Heart left ventricle (tissue), 16 donors: ENCODE measurements around the gene SP3. TPM values are rescaled to one million over a fixed set of nuclear protein-coding genes. Genes with fewer than 3 reads are reported as not detected.

Experiments used
- ATAC-seq, 4 donors: fragments of 200-7000 bp; cut with Tn5 transposase; one replicate each; pipeline ENCODE4 v1.9.1; 2020 to 2022; ENCODE audit warnings: moderate library complexity in 4 of 4, mild to moderate bottlenecking in 3 of 4, moderate number of reproducible peaks in 1 of 4
- DNase-seq, 5 donors: peaks; one replicate each; pipeline ENCODE4 v3.0.0-alpha.2; 2020
- H3K27ac ChIP-seq, 12 donors: fragments of 200-600 bp; sonication (generic) in 4 of 12; one replicate each; pipeline versions ENCODE4 v1.5.0 to v1.8.0; 2016 to 2022; ENCODE audit warnings: mild to moderate bottlenecking in 2 of 12
- H3K27me3 ChIP-seq, 9 donors: fragments of 200-600 bp; sonication (generic) in 2 of 9; one replicate each; pipeline versions ENCODE4 v1.5.1 to v1.8.0; 2016 to 2022; ENCODE audit warnings: mild to moderate bottlenecking in 3 of 9
- H3K36me3 ChIP-seq, 9 donors: fragments of 200-600 bp; sonication (generic) in 2 of 9; one replicate each; pipeline versions ENCODE4 v1.5.0 to v1.8.0; 2018 to 2022; ENCODE audit warnings: mild to moderate bottlenecking in 2 of 9
- H3K4me1 ChIP-seq, 12 donors: fragments of 200-600 bp; sonication (generic) in 4 of 12; one replicate each; pipeline versions ENCODE4 v1.5.0 to v1.8.0; 2016 to 2022; ENCODE audit warnings: mild to moderate bottlenecking in 3 of 12
- H3K4me3 ChIP-seq, 12 donors: fragments of 200-600 bp; sonication (generic) in 4 of 12; one replicate each; pipeline versions ENCODE4 v1.5.0 to v1.8.0; 2017 to 2022; ENCODE audit warnings: mild to moderate bottlenecking in 9 of 12, moderate library complexity in 4 of 12
- H3K9me3 ChIP-seq, 12 donors: fragments of 200-600 bp; sonication (generic) in 4 of 12; one replicate each; pipeline versions ENCODE4 v1.5.0 to v1.8.0; 2016 to 2022; ENCODE audit warnings: mild to moderate bottlenecking in 1 of 12
- POLR2A ChIP-seq, 2 donors: fragments of 450-650 bp; IDR thresholded peaks; one replicate each; pipeline ENCODE4 v1.6.1; 2017; ENCODE audit warnings: antibody characterized with exemption in 2 of 2, mild to moderate bottlenecking in 2 of 2, moderate library complexity in 2 of 2
- WGBS, 4 donors: extraction: QIAGEN DNeasy Blood & Tissue Kit in 2 of 4; methylation state at CpG; one replicate each; pipeline versions ENCODE4 v1.1.5 to v1.1.7; 2013 to 2018; 5-methylcytosine and 5-hydroxymethylcytosine counted together
- intact Hi-C, 10 donors: fragments of 100-400 bp; cut with DNase I; formaldehyde crosslinking; loops; one replicate each; pipeline versions ENCODE4 v1.11.1 to v1.14.2; 2022
- polyA plus RNA-seq, 2 donors: library from polyadenylated mRNA; stranded (reverse); fragments of 200-250 nt; gene quantifications; one replicate each; pipeline ENCODE4 v1.2.3, GENCODE V29; 2013
- total RNA-seq, 9 donors: library from RNA; depleted of rRNA in 2 of 9; stranded (reverse); fragments of >200 nt in 2 of 9; fragmentation: NEBNext Ultra II Directional in 3 of 9; extraction: Animal tissue kit (Norgen Biotek cat#: 25700) in 3 of 9; gene quantifications; one replicate each; pipeline versions ENCODE4 v1.1.0 to v1.2.4, GENCODE V29; 2016 to 2023
- TF ChIP-seq, protein P1 (sequence below), 12 donors: fragments of 200-600 bp; sonication (generic) in 4 of 12; IDR thresholded peaks; one replicate each; pipeline versions ENCODE4 v1.5.0 to v1.8.0; 2018 to 2022; ENCODE audit warnings: antibody characterized with exemption in 12 of 12, mild to moderate bottlenecking in 5 of 12
- donor health status: ischemic (EF 13 %, LVEDD 7.1; RV severe dilation, severe dysfunction).
- donor health status: healthy with polysubstance abuse.
- donor health status: DM: no; HTN: yes; CAD: no.
- donor health status: DM: no; HTN: no; CAD: no.
- donor health status: ischemic (EF 25% LVEDD 6.9; RV normal size, moderate dysfunction).
- donor health status: ischemic (EF 25% LVEDD 5.7; RV mildly dilated, moderate dysfunction).
- donor health status: healthy.
- donor health status: DM: yes; HTN: yes; CAD: no.
- donor health status: ischemic (EF 35%, LVEDD 5.7; RV mildly dilated, moderate dysfunction).
- donor health status: nonischemic (EF 11% LVEDD 7.7; RV severe dilation, severe dysfunction).
- donor health status: DM: yes; HTN: yes; CAD: no.
- donor health status: PGD.
- donor health status: ischemic (EF 29% LVEDD 5.4; RV normal size, mild dysfunction).
- donor health status: nonischemic (EF 23%, LVEDD 6.1; RV moderate dilation, normal function).

Gene SP3
- total and polyA plus RNA-seq, 11 donors: 6.9 to 61.5 (median 40.2) TPM

DNA sequence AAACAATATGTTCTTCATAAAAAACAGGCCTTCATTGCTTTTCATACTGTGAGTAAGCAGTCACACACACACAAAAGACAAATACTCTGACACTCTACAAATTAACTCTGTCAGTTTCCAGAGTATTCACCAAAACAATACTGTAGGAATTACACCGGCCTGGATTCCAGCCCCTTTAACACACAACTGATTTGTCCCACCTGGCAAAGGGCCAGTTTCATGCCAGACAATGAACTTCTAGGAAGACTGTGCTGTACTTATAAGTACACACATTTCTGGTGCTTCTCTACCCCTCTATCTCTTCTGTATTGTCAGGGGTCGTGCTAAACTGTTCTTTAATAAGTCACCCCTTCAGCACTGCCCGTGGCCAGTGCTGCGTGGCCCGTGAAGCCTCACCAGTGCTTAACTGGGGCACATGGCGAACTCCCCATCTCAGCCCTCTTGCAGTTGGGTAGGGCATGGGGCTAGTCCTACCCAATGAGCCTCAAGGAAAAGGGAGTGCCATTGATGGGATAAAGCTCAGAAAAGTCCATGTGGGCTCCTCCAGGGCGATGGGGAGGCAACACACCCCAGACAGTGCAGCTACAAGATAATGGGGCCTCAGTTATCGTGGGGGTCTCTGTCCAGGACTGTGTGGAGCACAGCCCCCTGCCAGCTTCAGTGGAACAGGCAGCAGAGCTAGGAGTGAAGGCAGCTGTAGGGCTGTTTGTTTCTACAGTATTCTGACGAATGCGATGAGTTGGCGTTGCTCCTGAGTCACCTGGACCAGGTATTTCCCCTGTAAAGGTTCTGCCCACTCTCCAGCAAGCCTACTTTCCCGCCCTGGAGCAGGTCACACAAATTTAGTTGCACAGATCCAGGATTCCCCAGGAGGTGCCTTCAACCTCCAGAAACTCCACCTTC, 99.0 kb downstream of the SP3 start:
- no peak overlapping the region for H3K4me3 ChIP-seq
- peak overlapping the region in 1 of 12 donors; percentile 57 for H3K27ac ChIP-seq
- no peak for TF ChIP-seq POLR2A (IDR thresholded peaks at IDR 0.05)
- TF ChIP-seq, protein P1, sequence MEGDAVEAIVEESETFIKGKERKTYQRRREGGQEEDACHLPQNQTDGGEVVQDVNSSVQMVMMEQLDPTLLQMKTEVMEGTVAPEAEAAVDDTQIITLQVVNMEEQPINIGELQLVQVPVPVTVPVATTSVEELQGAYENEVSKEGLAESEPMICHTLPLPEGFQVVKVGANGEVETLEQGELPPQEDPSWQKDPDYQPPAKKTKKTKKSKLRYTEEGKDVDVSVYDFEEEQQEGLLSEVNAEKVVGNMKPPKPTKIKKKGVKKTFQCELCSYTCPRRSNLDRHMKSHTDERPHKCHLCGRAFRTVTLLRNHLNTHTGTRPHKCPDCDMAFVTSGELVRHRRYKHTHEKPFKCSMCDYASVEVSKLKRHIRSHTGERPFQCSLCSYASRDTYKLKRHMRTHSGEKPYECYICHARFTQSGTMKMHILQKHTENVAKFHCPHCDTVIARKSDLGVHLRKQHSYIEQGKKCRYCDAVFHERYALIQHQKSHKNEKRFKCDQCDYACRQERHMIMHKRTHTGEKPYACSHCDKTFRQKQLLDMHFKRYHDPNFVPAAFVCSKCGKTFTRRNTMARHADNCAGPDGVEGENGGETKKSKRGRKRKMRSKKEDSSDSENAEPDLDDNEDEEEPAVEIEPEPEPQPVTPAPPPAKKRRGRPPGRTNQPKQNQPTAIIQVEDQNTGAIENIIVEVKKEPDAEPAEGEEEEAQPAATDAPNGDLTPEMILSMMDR (IDR thresholded peaks at IDR 0.05): no peak
- no peaks in the 10 kb centered on the region for H3K36me3 ChIP-seq
- H3K27me3 ChIP-seq: peaks cover 0 to 4% (median 0%) of the 10 kb centered on the region in 9 donors
- ATAC-seq (no peak), DNase-seq (no peak)
- H3K4me1 ChIP-seq: peaks cover 0 to 19% (median 0%) of the 10 kb centered on the region in 12 donors
- intact Hi-C loops: no loop called here
- H3K9me3 ChIP-seq: no peaks in the 10 kb centered on the region
- 83 to 92% (median 88%) methylated on average over 11 to 12 of the region's 12 CpGs for WGBS, 4 donors

GRCh38 chr2:173862612-173863217, 102.5 kb downstream of the SP3 start:
- TF ChIP-seq, protein P1 (IDR thresholded peaks at IDR 0.05): no peak
- Histone ChIP-seq H3K4me3 (no peak overlapping the region), H3K36me3 (no peaks in the 10 kb centered on the region), H3K27ac (no peak overlapping the region), H3K27me3 (peaks cover 0 to 1% (median 0%) of the 10 kb centered on the region in 9 donors), H3K4me1 (peaks cover 0 to 16% (median 0%) of the 10 kb centered on the region in 12 donors), H3K9me3 (no peaks in the 10 kb centered on the region)
- WGBS, 4 donors: 52 to 66% (median 64%) methylated on average over 4 of the region's 4 CpGs
- intact Hi-C loops: no loop called here
- DNase-seq (no peak), ATAC-seq (peak in 2 of 4 donors; percentile 29 to 38)

GRCh38 chr2:173860566-173860965, 104.6 kb downstream of the SP3 start:
- no peak for TF ChIP-seq POLR2A (IDR thresholded peaks at IDR 0.05)
- TF ChIP-seq, protein P1 (IDR thresholded peaks at IDR 0.05): no peak
- Histone ChIP-seq H3K36me3 (no peaks in the 10 kb centered on the region), H3K27ac (no peak overlapping the region), H3K27me3 (no peaks in the 10 kb centered on the region), H3K4me3 (no peak overlapping the region), H3K9me3 (no peaks in the 10 kb centered on the region), H3K4me1 (peaks cover 0 to 4% (median 0%) of the 10 kb centered on the region in 12 donors)
- DNase-seq (no peak), ATAC-seq (no peak)
- intact Hi-C loops: no loop called here
- WGBS, 4 donors: 78 to 86% (median 82%) methylated on average over 6 of the region's 6 CpGs

- ATAC-seq: no peak
- Histone ChIP-seq H3K4me3 (no peak overlapping the region), H3K27ac (no peak overlapping the region), H3K27me3 (no peaks in the 10 kb centered on the region), H3K36me3 (no peaks in the 10 kb centered on the region), H3K9me3 (no peaks in the 10 kb centered on the region), H3K4me1 (peaks cover 0 to 8% (median under 1%) of the 10 kb centered on the region in 12 donors)
- no peak for DNase-seq
- WGBS, 4 donors: 46 to 56% (median 51%) methylated on average over 2 of the region's 2 CpGs
- intact Hi-C loops: no loop called here
- TF ChIP-seq, protein P1 (IDR thresholded peaks at IDR 0.05): no peak
- TF ChIP-seq POLR2A (IDR thresholded peaks at IDR 0.05): no peak
These were observed 105.1 kb downstream of the SP3 start for GRCh38 chr2:173860082-173860481.
